Mesenteric fat pad (tissue), 1 donor: ENCODE data around the gene NTSR1. TPM values are rescaled to one million over a fixed set of nuclear protein-coding genes. Genes with fewer than 3 reads are reported as not detected.

Experiments
- DNase-seq: peaks from one replicate; pipeline ENCODE4 v3.0.0-alpha.2; 2020; ENCODE audit warnings: low spot score
- total RNA-seq: library from RNA; stranded (reverse); fragmentation: NEBNext Ultra II Directional; extraction: Animal tissue kit (Norgen Biotek cat#: 25700); gene quantifications from one replicate; pipeline ENCODE4 v1.2.1, GENCODE V29; 2021
- donor health status: DM: yes; HTN: yes; CAD: no.

NTSR1 gene
- total RNA-seq, 1 donor from 2014 or later, result not detected

- no peak for DNase-seq
These were observed 44.2 kb downstream of the NTSR1 start for GRCh38 chr20:62752671-62753501.

GRCh38 chr20:62753626-62754025, 45.0 kb downstream of the NTSR1 start:
- DNase-seq, result no peak

- no peak for DNase-seq
These were observed 45.7 kb downstream of the NTSR1 start for GRCh38 chr20:62754122-62754990.

GRCh38 chr20:62754991-62755356, 46.3 kb downstream of the NTSR1 start:
- DNase-seq, result no peak

- no peak for DNase-seq
These were observed 47.4 kb downstream of the NTSR1 start for GRCh38 chr20:62755817-62756724.

GRCh38 chr20:62758226-62758912, 49.7 kb downstream of the NTSR1 start:
- no peak for DNase-seq

GRCh38 chr20:62759981-62760431, 51.4 kb downstream of the NTSR1 start:
- no peak for DNase-seq

- no peak for DNase-seq
These were observed 51.8 kb downstream of the NTSR1 start for GRCh38 chr20:62760471-62760855.

GRCh38 chr20:62760856-62761758, 52.5 kb downstream of the NTSR1 start:
- DNase-seq, result no peak

GRCh38 chr20:62761759-62762131, 53.1 kb downstream of the NTSR1 start:
- DNase-seq, result no peak

- no peak for DNase-seq
These were observed 53.7 kb downstream of the NTSR1 start for GRCh38 chr20:62762376-62762775.

GRCh38 chr20:62762801-62763368, 54.2 kb downstream of the NTSR1 start:
- DNase-seq, result no peak

GRCh38 chr20:62763404-62763803, 54.8 kb downstream of the NTSR1 start:
- DNase-seq, result no peak

- no peak for DNase-seq
These were observed 55.7 kb downstream of the NTSR1 start for GRCh38 chr20:62764156-62764935.

GRCh38 chr20:62765021-62765420, 56.4 kb downstream of the NTSR1 start:
- DNase-seq, result no peak

- no peak for DNase-seq
These were observed 56.9 kb downstream of the NTSR1 start for GRCh38 chr20:62765432-62766070.

- DNase-seq, result no peak
These were observed 57.4 kb downstream of the NTSR1 start for GRCh38 chr20:62766071-62766450.

GRCh38 chr20:62766716-62767115, 58.1 kb downstream of the NTSR1 start:
- no peak for DNase-seq
